HG03469 (cell line): ENCODE data around the gene EYA3.

ENCODE experiments used
- ATAC-seq: cut with Tn5 transposase; IDR thresholded peaks from one replicate; pipeline ENCODE4 v1.9.1; 2021; ENCODE audit warnings: mild to moderate bottlenecking, moderate library complexity, moderate number of reproducible peaks; ENCODE audit not compliant: unreplicated experiment

The EYA3 gene

DNA sequence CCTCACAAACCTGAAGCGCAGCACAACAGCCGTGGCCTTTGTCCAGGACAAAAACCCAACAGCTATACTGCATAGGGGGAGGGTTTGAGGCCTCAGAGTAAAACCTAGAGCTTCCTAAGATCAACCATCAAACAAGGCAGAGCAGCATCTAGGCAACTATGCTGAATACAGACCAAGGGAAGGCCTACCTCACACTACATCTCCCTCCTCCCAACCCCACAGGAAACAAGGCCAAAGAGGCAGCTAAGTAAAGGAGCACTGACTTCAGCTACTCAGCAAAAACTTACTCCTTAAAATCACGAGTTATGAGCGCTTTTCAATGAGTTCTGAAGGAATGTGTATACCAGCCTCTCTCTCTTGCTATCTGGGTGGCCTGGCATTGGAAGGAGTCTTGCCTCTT, 116.3 kb downstream of the EYA3 start:
- no peak for ATAC-seq

DNA sequence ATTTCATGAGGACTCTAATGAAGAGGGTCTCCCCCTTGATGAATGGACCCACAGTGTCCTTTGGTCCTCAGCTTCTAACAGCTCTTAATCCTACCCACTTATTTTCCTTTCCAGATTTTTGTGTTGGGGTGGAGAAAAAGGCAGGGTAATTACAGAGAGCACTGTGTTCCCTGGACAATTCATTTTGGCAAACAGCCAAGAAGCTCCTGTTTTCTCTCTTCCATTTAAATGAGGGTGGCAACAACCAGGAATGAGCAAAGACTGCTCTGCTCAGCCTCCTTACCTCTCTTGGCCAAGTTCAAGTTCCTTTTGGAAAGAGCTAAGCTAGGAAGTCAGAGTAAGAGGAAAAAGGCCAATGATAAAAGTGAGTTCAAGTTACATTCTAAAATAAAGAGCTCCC, 116.7 kb downstream of the EYA3 start:
- no peak for ATAC-seq

DNA sequence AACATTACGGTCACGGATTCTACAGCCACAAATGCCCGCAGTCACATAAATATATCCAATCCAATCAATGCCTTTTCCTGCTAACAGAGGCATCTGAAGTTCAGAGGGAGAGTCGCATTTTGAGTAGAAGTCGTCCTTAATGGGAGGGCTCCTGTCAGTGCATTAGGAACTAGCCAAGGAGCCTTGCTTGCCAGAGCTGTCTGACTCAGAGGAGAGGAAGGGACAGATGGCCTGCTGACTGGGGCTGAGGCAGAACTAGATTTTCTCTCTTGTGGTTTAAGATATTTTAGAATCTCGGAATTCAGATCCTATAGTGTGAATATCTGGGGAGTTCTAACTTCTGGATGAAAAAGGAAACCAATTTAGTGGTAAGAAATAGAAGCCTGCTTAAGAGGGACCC, 118.0 kb downstream of the EYA3 start:
- no peak for ATAC-seq

DNA sequence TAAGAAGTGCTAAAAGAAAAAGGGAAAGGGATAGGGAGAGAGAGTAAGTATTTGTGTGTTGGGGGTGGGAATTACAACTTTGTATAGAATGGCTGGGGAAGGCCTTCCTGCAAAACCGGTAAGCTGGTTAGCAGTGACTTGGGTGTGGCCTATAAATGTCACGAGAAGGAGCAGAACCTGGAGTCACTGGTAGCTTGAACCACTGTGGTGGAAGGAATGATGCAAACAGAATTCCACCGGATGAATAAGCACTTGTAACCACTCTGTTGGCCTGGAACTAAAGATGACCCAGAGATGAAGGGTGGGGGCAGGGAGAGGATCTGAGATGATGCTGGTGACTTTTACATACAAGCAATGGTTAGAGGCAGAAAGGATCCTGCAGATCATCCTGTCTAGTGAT, 119.7 kb downstream of the EYA3 start:
- no peak for ATAC-seq

DNA sequence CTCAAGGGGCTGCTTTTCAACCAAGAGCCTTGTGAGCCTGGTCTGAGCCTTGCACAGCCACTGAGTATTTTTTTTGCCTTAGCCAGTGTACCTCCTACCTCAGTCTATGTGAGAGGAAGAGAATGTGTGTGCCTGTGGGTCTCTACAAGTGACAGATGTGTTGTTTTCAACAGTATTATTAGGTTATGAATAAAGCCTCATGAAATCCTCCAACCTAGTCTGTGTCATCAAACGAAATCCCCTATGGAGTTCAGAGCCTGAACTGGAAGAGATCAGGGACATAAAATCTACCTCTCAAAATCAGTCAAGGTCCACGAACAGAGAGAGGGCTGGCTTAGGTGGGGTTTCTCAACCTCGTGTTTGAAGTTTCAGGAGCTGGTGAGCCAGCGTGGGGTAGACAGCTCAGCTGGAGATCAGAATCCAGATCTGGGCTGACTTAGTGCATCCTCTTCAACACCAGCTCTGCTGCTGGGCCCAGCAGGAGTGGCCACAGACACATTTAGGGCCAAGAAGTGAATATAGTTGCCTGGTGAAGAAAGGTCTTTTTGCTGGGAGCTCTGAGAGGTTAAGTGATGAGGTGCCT, 120.4 kb downstream of the EYA3 start:
- ATAC-seq, result no peak

DNA sequence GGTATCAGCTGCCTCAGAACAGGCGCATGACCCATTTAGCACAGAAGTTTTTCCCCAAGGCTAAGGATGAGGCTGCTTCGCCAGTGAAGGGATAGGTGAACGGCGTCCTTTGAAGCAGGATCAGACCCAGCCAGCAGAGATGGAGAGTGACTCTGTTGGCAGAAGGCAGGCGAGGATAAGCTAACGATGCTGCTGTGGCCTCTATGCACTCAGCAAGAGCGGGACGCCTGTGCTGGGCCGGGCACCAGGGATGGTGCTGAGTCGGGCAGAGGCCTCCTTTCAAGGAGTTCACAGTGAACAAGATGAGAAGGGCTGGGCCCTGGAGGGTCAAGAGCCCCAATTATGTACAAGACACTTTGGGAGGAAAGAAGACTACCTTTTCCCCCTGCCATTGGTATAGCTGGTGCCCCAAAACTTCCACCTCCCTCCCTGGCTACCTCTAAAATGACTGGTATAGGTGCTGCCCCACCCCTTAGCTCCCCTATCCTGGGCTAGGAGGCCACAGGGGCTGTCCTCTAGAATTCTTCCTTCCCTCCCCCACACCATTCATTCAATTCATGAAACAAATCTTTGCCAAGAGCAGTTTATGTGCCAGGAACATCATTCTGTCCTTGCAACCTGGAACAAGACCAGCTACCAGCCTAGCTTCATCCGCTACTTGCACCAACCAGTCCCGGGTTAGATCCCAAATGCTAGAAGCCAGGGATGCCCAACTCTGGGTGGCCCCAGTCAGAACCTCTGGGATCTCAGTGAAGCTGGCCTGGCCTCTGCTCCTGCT, 121.1 kb downstream of the EYA3 start:
- no peak for ATAC-seq

DNA sequence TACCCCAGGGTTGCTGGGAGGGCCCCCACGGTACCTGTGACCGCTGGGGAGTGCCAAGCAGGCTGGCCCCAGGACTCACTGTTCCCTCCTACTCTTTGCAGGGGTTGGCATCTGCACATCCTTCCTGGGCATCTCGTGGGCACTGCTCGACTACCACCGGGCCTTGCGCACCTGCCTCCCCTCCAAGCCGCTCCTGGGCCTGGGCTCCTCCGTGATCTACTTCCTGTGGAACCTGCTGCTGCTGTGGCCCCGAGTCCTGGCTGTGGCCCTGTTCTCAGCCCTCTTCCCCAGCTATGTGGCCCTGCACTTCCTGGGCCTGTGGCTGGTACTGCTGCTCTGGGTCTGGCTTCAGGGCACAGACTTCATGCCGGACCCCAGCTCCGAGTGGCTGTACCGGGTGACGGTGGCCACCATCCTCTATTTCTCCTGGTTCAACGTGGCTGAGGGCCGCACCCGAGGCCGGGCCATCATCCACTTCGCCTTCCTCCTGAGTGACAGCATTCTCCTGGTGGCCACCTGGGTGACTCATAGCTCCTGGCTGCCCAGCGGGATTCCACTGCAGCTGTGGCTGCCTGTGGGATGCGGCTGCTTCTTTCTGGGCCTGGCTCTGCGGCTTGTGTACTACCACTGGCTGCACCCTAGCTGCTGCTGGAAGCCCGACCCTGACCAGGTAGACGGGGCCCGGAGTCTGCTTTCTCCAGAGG, 121.9 kb downstream of the EYA3 start:
- no peak for ATAC-seq

DNA sequence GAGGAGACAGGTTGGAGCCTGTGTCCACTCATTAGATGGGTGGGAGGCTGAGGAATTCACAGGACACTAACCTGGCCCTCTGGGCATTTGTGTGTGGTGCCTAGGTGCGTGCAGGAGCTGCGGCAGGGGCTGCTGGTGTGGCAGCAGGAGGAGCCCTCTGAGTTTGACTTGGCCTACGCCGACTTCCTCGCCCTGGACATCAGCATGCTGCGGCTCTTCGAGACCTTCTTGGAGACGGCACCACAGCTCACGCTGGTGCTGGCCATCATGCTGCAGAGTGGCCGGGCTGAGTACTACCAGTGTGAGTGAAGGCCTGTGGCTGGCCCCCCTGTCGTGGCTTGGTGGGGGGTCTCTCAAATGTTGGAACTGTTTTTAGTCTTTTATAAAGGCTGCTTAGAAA, 125.0 kb downstream of the EYA3 start:
- ATAC-seq, result no peak

DNA sequence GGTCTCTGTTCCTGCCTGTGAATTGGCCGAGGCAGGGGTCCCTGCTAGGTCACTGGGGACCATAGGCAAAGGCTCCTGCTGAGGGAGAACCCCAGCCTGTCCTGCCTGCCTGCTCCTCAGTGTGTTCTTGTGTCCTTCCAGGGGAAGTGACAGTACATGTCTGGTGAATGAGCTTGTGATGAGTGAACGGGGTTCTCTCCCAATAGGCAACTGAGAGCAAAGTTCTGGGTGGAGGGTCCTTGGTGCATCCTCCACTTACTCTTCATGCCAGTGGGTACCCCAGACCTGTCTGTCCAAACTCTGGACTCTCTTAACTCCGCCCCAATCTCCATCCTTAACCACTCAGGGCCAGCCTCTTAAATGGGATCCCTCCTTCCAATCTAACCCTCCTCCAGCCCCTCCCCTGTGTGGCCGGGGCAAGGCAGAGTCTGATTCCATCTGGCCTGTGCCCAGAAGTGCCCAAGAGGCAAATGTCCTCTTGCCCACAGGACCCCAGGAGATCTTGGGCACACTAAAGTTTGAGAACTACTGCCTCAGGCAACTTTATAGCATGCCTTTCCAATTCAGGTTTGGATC, 126.7 kb downstream of the EYA3 start:
- no peak for ATAC-seq

DNA sequence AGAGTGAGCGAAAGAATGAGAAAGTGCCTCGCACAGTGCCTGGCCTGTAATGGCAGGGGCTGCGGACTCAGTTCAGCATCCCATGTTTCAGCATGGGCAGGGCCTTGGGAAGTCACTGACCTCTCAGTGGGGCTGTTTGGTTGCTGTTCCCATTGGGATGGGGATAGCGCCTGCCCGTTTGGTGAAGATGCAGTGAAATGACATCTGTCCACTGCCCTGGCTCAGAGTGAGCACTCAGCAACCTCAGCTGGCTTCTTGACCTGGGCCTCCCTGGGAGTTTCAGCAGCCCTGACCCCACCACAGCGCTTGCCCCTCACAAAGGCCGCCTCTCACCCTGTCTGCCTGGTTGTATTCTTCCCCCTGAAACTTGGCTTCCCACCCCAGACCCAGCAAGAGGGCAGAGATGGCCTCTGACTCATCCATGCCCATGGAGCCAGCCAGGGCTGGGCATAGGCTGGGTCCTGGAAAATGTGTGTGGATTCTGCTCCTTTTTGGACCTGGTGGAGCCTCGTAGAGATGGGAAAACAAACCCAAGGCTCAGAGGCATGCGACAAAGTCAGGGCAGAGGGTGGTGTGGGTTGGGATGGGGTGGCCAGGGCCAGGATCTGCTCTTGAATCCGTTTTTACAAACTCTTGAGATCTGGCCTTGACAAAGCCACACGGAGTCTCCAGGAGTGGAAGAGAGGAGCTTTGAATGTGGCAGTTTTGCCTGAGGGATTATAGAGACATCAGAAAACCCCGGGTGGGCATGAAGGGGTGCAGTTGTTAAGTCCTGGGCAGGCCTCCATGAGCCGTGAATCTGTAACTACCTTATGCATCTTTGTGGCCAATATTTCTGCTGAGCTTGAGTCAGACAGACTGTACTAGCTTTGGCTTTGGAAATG, 127.4 kb downstream of the EYA3 start:
- no peak for ATAC-seq

DNA sequence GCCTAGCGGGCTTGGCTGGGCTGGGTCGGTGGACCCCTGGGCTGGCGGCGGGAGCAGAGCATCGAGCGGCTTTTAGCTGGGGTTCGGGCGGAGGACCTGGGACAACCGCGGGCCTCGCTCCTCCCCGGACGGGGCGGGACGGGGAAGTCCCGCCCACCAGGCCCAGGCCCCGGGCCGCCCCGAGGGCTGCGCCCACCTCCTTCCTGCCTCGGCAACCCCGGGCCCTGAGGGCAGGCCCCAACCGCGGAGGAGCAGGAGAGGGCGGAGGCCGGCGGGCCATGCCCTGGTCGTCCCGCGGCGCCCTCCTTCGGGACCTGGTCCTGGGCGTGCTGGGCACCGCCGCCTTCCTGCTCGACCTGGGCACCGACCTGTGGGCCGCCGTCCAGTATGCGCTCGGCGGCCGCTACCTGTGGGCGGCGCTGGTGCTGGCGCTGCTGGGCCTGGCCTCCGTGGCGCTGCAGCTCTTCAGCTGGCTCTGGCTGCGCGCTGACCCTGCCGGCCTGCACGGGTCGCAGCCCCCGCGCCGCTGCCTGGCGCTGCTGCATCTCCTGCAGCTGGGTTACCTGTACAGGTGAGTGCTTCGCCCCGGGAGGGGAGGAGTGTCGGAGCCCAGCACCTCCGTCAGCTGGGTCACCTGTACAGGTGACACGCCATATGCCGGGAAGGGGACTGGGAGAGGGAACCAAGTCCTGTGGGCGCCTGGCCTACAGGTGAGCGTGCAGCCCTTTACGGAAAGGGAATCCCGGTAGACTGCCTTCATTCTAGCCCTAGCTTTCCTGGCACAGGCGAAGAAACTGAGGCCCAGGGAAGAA, 128.4 kb downstream of the EYA3 start, which contains the start of gene XKR8:
Gene XKR8, plus strand, starts transcription at position 182 of the 812 bp plus-strand sequence. Its CDS starts 97 bp downstream, at position 279.
- ATAC-seq, result no peak

DNA sequence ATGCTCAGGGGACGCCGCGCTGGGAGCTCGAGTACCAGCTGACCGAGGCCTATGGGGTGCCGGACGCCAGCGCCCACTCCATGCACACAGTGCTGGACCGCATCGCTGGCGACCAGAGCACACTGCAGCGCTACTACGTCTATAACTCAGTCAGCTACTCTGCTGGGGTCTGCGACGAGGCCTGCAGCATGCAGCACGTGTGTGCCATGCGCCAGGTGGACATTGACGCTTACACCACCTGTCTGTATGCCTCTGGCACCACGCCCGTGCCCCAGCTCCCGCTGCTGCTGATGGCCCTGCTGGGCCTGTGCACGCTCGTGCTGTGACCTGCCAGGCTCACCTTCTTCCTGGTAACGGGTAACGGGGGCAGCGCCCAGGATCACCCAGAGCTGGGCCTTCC, 129.9 kb downstream of the EYA3 start:
- no peak for ATAC-seq

DNA sequence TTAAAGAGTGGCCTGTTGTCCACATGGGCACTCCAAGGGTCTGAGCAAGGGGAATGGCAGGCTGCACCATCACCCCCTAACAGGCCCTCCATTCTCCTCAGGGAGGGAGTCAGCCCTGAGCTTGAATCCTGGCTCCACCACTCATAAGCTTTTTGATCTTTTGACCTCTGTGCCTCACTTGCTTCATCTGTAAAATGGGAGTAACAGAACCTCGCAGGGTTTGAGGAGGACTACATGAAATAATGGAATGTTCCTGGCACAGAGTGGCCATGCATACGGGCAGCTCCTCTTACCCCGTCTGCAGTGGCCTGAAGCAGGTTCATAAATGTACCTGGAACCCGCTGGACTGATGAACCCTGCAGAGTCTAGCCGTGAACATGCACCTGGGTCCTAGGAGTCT, 130.8 kb downstream of the EYA3 start:
- no peak for ATAC-seq

DNA sequence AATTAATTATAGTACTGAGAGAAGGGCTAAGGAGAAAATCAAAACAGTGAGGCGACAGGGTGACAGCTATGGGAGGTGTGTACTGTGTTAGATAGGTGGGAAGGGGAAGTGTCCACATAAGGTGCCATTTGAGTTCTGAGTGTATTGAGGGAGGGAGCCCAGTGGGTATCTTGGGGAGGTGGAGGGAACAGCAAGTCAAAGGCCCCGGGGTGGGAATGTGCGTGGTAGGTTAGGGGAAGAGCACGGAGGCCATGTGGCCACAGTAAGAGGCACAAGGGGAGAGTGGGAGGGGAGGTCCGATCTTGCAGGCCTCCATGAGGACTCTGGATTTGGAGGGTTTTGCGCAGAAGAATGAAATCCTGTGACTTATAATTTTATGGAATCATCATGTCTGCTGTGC, 131.6 kb downstream of the EYA3 start:
- ATAC-seq, result no peak

DNA sequence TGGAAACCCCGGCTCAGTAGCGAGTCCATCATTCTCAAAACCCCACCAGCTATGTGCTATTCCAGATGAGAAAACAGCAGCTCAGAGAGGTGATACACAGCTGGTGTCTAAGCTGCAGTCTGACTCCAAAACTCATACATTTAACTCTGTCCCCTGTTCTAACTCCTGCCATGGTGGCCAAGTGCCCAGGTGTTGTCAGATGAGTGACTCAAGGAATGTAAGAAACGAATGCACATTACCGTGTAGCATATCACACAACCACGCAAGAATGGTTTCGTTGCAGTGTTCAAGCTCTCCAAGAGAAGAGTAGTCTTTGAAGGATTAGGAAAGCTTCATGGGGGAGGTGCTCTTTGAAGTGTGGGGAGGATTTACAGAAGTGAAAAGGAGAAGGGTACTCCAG, 133.3 kb downstream of the EYA3 start:
- no peak for ATAC-seq

DNA sequence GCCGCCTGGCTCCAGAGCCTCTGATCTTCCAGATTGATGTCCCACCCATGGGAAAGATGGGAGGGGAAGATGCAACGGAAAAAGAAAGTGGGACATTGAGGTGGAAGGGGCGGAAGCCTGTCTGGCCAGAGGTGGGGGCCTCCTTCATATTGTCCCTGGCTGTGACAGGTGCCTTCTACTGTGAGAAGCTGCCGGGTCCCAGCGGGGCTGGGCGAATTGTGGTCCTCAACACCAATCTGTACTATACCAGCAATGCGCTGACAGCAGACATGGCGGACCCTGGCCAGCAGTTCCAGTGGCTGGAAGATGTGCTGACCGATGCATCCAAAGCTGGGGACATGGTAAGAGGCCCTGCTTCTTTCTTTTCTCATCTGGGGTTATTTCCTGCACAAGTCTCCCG, 134.2 kb downstream of the EYA3 start:
- no peak for ATAC-seq

DNA sequence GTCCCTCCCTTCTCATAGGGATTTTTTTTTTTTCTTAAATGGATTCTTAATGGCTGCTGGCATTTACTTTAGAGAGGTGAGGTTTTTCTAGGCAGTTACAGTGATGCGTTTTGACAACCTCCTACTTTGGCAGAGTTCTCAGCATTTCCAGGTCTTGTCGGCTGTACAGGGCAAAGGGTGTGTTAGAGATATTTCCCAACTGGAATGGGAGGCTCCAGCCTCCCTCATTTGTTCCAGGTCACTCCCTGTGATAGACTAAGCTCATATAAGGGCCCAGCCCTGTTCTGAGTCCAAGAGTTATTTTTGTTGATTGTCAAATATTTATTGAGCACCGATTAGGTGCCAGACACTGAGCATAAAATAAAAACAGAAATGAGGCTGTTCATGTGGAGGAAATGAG, 136.3 kb downstream of the EYA3 start:
- no peak for ATAC-seq

DNA sequence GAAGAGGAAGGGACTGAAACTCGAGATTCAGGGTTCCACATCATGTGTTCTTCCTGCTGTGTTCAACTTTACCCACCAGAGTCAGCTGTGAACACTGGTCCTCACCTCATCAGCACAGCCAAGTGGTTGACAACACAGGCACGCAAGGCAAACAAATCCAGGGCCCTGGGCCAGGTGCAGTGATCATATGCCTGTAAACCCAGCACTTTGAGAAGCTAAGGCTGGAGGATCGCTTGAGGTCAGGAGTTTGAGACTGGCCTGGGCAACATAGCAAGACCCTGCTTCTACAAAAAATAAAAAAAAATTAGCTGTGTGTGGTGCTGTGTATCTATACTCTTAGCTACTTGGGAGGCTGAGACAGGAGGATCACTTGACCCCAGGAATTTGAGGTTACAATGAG, 137.0 kb downstream of the EYA3 start:
- ATAC-seq, result no peak

DNA sequence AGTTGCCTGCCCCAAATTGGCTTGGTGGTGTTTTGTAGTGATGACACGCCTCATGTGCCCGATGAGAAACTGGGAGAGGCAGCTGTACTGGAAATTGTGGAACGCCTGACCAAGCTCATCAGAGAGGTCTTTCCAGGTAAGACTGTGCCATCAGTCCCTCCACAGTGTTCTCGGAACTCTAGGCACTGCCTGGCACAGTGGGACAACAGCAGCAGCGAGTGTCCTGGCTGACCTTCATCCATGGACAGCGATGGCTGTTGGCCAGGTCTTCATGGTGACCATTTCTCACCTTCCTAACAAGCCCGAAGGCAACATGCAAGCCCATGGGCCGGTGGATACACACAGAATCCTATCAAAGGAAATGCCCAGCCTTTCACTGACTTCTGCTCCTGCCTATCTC, 139.4 kb downstream of the EYA3 start:
- ATAC-seq, result no peak

DNA sequence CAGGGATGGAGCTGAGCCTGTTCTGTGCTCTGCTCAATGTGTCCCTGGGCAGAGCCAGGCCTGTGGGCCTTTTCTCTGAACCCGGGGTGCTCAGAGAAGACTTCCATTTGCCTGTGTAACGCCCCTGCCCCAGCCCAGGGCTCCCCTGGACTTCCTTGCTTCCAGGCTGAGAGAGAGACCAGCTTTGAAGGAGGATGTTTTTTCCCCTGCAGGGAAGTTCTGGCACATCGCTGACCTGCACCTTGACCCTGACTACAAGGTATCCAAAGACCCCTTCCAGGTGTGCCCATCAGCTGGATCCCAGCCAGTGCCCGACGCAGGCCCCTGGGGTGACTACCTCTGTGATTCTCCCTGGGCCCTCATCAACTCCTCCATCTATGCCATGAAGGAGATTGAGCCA, 143.4 kb downstream of the EYA3 start:
- no peak for ATAC-seq
